Lower lobe of right lung (tissue), 2 donors: ENCODE results near the gene PCDHB3. TPM values are rescaled to one million over a fixed set of nuclear protein-coding genes. Genes with fewer than 3 reads are reported as not detected.
"Not testable (repeated sequence)": the region's sequence is repeated elsewhere in the genome, so short reads cannot be mapped to it uniquely, and the experiment has no call there.

Source experiments
- ATAC-seq, 2 donors: fragments of 200-7000 bp; cut with Tn5 transposase; one replicate each; pipeline ENCODE4 v1.9.1; 2020 to 2022; ENCODE audit warnings: mild to moderate bottlenecking in 2 of 2, moderate library complexity in 2 of 2
- DNase-seq: peaks from one replicate; pipeline ENCODE4 v3.0.0-alpha.2; 2020
- H3K27ac ChIP-seq: fragments of 200-600 bp; one replicate; pipeline ENCODE4 v1.8.0; 2022
- H3K27me3 ChIP-seq: fragments of 200-600 bp; one replicate; pipeline ENCODE4 v1.8.0; 2022; ENCODE audit warnings: low read depth
- H3K36me3 ChIP-seq: fragments of 200-600 bp; one replicate; pipeline ENCODE4 v1.8.0; 2022; ENCODE audit warnings: mild to moderate bottlenecking
- H3K4me1 ChIP-seq: fragments of 200-600 bp; one replicate; pipeline ENCODE4 v1.8.0; 2022
- H3K4me3 ChIP-seq: fragments of 200-600 bp; one replicate; pipeline ENCODE4 v1.8.0; 2022; ENCODE audit warnings: mild to moderate bottlenecking
- H3K9me3 ChIP-seq: fragments of 200-600 bp; one replicate; pipeline ENCODE4 v1.8.0; 2022
- intact Hi-C: fragments of 100-400 bp; cut with DNase I; formaldehyde crosslinking; loops from one replicate; pipeline ENCODE4 v1.11.0; 2022
- total RNA-seq: library from RNA; stranded (reverse); fragmentation: NEBNext Ultra II Directional; extraction: Animal tissue kit (Norgen Biotek cat#: 25700); gene quantifications from one replicate; pipeline ENCODE4 v1.2.1, GENCODE V29; 2021
- TF ChIP-seq, protein P1 (sequence below): fragments of 200-600 bp; IDR thresholded peaks from one replicate; pipeline ENCODE4 v1.8.0; 2022; ENCODE audit warnings: antibody characterized with exemption, mild to moderate bottlenecking
- donor health status: DM: no; HTN: yes; CAD: no; lungs with severe emphysema.

Gene PCDHB3
- total RNA-seq, 1 donor from 2014 or later = 1.5 TPM

- intact Hi-C loops = no loop called here
- H3K27ac ChIP-seq = no peak overlapping the region
- DNase-seq (no peak), ATAC-seq (no peak)
- H3K9me3 ChIP-seq = peaks cover 21% of the 10 kb centered on the region
- H3K4me3 ChIP-seq = no peak overlapping the region
- H3K36me3 ChIP-seq = no peaks in the 10 kb centered on the region
- TF ChIP-seq, protein P1, sequence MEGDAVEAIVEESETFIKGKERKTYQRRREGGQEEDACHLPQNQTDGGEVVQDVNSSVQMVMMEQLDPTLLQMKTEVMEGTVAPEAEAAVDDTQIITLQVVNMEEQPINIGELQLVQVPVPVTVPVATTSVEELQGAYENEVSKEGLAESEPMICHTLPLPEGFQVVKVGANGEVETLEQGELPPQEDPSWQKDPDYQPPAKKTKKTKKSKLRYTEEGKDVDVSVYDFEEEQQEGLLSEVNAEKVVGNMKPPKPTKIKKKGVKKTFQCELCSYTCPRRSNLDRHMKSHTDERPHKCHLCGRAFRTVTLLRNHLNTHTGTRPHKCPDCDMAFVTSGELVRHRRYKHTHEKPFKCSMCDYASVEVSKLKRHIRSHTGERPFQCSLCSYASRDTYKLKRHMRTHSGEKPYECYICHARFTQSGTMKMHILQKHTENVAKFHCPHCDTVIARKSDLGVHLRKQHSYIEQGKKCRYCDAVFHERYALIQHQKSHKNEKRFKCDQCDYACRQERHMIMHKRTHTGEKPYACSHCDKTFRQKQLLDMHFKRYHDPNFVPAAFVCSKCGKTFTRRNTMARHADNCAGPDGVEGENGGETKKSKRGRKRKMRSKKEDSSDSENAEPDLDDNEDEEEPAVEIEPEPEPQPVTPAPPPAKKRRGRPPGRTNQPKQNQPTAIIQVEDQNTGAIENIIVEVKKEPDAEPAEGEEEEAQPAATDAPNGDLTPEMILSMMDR = no peak
- H3K27me3 ChIP-seq = no peaks in the 10 kb centered on the region
- no peaks in the 10 kb centered on the region for H3K4me1 ChIP-seq
Measured at GRCh38 chr5:141105350-141105749, 5.1 kb downstream of the PCDHB3 start.

DNA sequence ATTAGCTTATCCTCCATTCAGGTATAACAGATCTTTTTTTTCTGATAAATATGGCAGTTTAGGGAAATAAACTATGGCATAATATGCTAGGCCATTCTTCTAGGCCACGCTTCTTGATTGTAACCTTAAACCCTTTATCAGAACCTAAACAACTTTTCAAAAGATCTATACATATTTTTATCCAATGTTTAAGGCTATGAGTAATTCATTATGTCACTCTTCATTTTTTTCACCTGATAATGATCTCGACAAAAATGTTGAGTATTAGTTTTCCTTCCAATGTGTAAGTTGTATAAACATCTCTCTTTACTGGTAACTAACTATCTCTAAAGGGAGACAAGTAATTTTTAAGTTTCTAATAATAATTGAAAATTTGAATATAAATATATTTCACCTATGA lies 19.0 kb downstream of the PCDHB3 start:
- TF ChIP-seq, protein P1 = no peak
- Histone ChIP-seq H3K4me1 (no peaks in the 10 kb centered on the region), H3K27me3 (peaks cover 9% of the 10 kb centered on the region), H3K27ac (no peak overlapping the region), H3K9me3 (peaks cover 24% of the 10 kb centered on the region), H3K36me3 (no peaks in the 10 kb centered on the region), H3K4me3 (no peak overlapping the region)
- no peak for DNase-seq
- ATAC-seq = no peak
- intact Hi-C loops = no loop called here

GRCh38 chr5:141121563-141121962 lies 21.3 kb downstream of the PCDHB3 start, which contains the start of gene PCDHB4:
Gene PCDHB4, plus strand, starts transcription at chr5:141121818. Its CDS starts 181 bp downstream, at chr5:141121999.
- TF ChIP-seq, protein P1 = peak; percentile 14
- intact Hi-C loops = no loop called here
- Histone ChIP-seq H3K27me3 (peaks cover 9% of the 10 kb centered on the region), H3K27ac (no peak within 1 kb of the TSS), H3K4me3 (peak within 1 kb of the TSS; percentile 20), H3K4me1 (no peaks in the 10 kb centered on the region), H3K9me3 (peaks cover 19% of the 10 kb centered on the region), H3K36me3 (no peaks in the 10 kb centered on the region)
- DNase-seq = no peak
- no peak for ATAC-seq

DNA sequence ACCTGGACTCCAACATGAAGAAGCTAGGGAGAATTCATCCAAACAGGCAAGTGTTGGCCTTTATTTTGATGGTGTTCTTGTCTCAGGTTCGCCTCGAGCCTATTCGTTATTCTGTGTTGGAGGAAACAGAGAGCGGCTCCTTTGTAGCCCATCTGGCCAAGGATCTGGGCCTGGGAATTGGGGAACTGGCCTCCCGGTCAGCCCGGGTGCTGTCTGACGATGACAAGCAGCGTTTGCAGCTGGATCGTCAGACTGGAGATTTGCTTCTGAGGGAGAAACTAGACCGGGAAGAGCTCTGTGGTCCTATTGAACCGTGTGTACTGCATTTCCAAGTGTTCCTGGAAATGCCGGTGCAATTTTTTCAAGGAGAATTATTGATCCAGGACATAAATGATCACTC lies 21.7 kb downstream of the PCDHB3 start:
- H3K4me1 ChIP-seq = no peaks in the 10 kb centered on the region
- ATAC-seq (no peak), DNase-seq (no peak)
- peaks cover 9% of the 10 kb centered on the region for H3K27me3 ChIP-seq
- H3K27ac ChIP-seq = no peak overlapping the region
- H3K36me3 ChIP-seq = no peaks in the 10 kb centered on the region
- H3K9me3 ChIP-seq = peaks cover 15% of the 10 kb centered on the region
- intact Hi-C loops = no loop called here
- H3K4me3 ChIP-seq = peak overlapping the region; percentile 20
- TF ChIP-seq, protein P1 = no peak

DNA sequence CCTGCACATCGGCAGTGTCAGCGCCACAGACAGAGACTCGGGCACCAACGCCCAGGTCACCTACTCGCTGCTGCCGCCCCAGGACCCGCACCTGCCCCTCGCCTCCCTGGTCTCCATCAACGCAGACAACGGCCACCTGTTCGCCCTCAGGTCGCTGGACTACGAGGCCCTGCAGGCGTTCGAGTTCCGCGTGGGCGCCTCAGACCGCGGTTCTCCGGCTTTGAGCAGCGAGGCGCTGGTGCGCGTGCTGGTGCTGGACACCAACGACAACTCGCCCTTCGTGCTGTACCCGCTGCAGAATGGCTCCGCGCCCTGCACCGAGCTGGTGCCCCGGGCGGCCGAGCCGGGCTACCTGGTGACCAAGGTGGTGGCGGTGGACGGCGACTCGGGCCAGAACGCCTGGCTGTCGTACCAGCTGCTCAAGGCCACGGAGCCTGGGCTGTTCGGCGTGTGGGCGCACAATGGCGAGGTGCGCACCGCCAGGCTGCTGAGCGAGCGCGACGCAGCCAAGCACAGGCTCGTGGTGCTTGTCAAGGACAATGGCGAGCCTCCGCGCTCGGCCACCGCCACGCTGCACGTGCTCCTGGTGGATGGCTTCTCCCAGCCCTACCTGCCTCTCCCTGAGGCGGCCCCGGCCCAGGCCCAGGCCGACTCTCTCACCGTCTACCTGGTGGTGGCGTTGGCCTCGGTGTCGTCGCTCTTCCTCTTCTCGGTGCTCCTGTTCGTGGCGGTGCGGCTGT lies 23.3 kb downstream of the PCDHB3 start:
- H3K27me3 ChIP-seq, ATAC-seq, H3K27ac ChIP-seq, H3K4me3 ChIP-seq, H3K4me1 ChIP-seq, DNase-seq, H3K36me3 ChIP-seq, intact Hi-C loops: not testable (repeated sequence)
- H3K9me3 ChIP-seq = peaks cover 10% of the 10 kb centered on the region

- Histone ChIP-seq H3K36me3 (no peaks in the 10 kb centered on the region), H3K4me3 (no peak overlapping the region), H3K9me3 (peaks cover 6% of the 10 kb centered on the region), H3K27ac (no peak overlapping the region), H3K27me3 (peaks cover under 1% of the 10 kb centered on the region), H3K4me1 (no peaks in the 10 kb centered on the region)
- TF ChIP-seq, protein P1 = no peak
- intact Hi-C loops = no loop called here
- ATAC-seq (no peak), DNase-seq (no peak)
Measured at GRCh38 chr5:141127305-141127704, 27.0 kb downstream of the PCDHB3 start.
